Hepatocyte (in vitro differentiated cells): ENCODE measurements around the gene DEFB132. TPM values are rescaled to one million over a fixed set of nuclear protein-coding genes. Genes with fewer than 3 reads are reported as not detected.

Source experiments
- DNase-seq: peaks from one replicate; pipeline ENCODE4 v3.0.0-alpha.2; 2016; ENCODE audit warnings: low spot score
- H2AFZ ChIP-seq: fragments of 200-600 bp; sonication (generic); 2 replicates; pipeline ENCODE4 v1.6.0; 2016; ENCODE audit warnings: antibody characterized with exemption, mild to moderate bottlenecking
- H3K27ac ChIP-seq: fragments of 200-600 bp; sonication (generic); 2 replicates; pipeline ENCODE4 v1.5.1; 2016; ENCODE audit warnings: mild to moderate bottlenecking
- H3K27me3 ChIP-seq: fragments of 200-600 bp; sonication (generic); 2 replicates; pipeline ENCODE4 v1.6.1; 2016
- H3K36me3 ChIP-seq: fragments of 200-600 bp; sonication (generic); replicated peaks from 2 replicates; pipeline ENCODE4 v1.5.1; 2016; ENCODE audit warnings: low read depth; ENCODE audit not compliant: insufficient read depth
- H3K4me1 ChIP-seq: fragments of 200-600 bp; sonication (generic); 2 replicates; pipeline ENCODE4 v1.5.1; 2016; ENCODE audit warnings: mild to moderate bottlenecking, moderate library complexity; ENCODE audit not compliant: insufficient read depth
- H3K4me2 ChIP-seq: fragments of 200-600 bp; sonication (generic); 2 replicates; pipeline ENCODE4 v1.6.0; 2016
- H3K4me3 ChIP-seq: fragments of 200-600 bp; sonication (generic); 2 replicates; pipeline ENCODE4 v1.5.1; 2016; ENCODE audit warnings: mild to moderate bottlenecking
- H3K79me2 ChIP-seq: fragments of 200-600 bp; sonication (generic); 2 replicates; pipeline ENCODE4 v1.6.0; 2017; ENCODE audit warnings: mild to moderate bottlenecking
- H3K9me2 ChIP-seq: fragments of 200-600 bp; sonication (generic); replicated peaks from 2 replicates; pipeline ENCODE4 v1.6.0; 2017; ENCODE audit warnings: mild to moderate bottlenecking; ENCODE audit not compliant: insufficient read depth
- H3K9me3 ChIP-seq: fragments of 200-600 bp; sonication (generic); 2 replicates; pipeline ENCODE4 v1.5.1; 2016; ENCODE audit warnings: low read depth, mild to moderate bottlenecking
- H4K20me1 ChIP-seq: fragments of 200-600 bp; sonication (generic); 2 replicates; pipeline ENCODE4 v1.6.0; 2016; ENCODE audit warnings: mild to moderate bottlenecking; ENCODE audit not compliant: insufficient read depth, poor library complexity, severe bottlenecking
- EZH2 ChIP-seq: fragments of 200-600 bp; sonication (generic); IDR thresholded peaks from 2 replicates; pipeline ENCODE4 v1.6.1; 2016; ENCODE audit warnings: antibody characterized with exemption, mild to moderate bottlenecking, borderline replicate concordance
- EZH2phosphoT487 ChIP-seq: fragments of 200-600 bp; sonication (generic); IDR thresholded peaks from one replicate; pipeline ENCODE4 v1.6.1; 2018; ENCODE audit warnings: antibody characterized with exemption, mild to moderate bottlenecking, low read depth, moderate library complexity; ENCODE audit not compliant: unreplicated experiment, severe bottlenecking
- WGBS: methylation state at CpG from one replicate; pipeline ENCODE4 v1.1.6; 2016; ENCODE audit warnings: low lambda C conversion rate; ENCODE audit errors: missing lambda C conversion rate; 5-methylcytosine and 5-hydroxymethylcytosine counted together
- polyA plus RNA-seq: library from polyadenylated mRNA; unstranded; fragments of >200 nt; fragmentation: Nextera tagmentation; extraction: Ambion mirVana; gene quantifications from 2 replicates; pipeline ENCODE4 v1.2.1, GENCODE V29; 2016
- total RNA-seq: library from RNA; depleted of rRNA; stranded (reverse); fragments of >200 nt; gene quantifications from 2 replicates; pipeline ENCODE4 v1.2.3, GENCODE V29; 2014
- TF ChIP-seq, protein P1 (sequence below): fragments of 200-600 bp; sonication (generic); IDR thresholded peaks from 2 replicates; pipeline ENCODE4 v1.5.1; 2016; ENCODE audit warnings: antibody characterized with exemption, mild to moderate bottlenecking; ENCODE audit not compliant: poor library complexity

DEFB132 gene
- total and polyA plus RNA-seq, 2 experiments from 2014 or later: not detected

DNA sequence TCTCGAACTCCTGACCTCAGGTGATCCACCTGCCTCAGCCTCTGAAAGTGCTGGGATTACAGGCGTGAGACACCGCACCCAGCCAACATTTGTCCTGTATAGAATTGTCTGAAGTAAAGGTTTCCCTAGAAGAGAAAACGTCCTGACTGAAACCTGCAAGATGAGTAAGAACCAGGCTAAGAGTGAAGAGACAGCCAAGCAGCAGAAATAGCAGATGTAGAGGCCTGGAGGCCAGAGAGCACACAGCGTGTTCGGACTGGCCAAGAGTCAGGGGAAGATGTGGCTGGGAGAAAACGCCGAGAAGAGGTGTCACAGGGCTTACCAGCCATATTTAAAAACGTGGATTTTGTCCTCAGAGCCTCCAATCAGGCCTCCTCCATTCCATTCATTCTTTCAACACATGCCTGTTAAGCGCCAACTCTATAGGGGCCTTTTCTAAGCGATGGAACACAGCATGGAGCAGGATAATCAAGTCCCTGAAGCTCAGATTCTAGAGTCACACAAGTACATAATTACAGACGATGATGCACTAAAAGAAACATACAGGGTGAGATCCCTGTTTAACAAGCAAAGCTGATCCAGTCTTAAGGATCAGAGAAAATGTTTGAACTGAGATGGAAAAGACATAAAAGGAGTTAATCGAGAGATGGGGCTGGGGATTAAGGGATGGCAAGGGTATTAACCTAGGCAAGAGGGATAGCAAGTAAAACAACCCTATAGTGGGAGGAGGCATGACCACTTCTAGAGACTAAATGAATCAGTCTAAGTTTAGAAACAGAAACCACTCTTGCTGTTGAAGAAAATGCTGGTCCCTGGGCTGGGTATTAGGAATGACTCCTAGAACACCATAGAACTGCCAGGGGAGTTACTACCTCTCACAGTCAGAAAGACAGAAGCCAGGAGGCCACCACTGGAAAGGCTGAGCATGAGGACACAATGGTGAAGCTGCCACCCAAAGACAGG is 44.6 kb downstream of the DEFB132 start:
- no peak overlapping the region for H2AFZ ChIP-seq
- no peaks in the 10 kb centered on the region for H3K36me3 ChIP-seq
- no peaks in the 10 kb centered on the region for H3K9me2 ChIP-seq
- TF ChIP-seq EZH2phosphoT487 (no peak), EZH2 (no peak)
- TF ChIP-seq, protein P1, sequence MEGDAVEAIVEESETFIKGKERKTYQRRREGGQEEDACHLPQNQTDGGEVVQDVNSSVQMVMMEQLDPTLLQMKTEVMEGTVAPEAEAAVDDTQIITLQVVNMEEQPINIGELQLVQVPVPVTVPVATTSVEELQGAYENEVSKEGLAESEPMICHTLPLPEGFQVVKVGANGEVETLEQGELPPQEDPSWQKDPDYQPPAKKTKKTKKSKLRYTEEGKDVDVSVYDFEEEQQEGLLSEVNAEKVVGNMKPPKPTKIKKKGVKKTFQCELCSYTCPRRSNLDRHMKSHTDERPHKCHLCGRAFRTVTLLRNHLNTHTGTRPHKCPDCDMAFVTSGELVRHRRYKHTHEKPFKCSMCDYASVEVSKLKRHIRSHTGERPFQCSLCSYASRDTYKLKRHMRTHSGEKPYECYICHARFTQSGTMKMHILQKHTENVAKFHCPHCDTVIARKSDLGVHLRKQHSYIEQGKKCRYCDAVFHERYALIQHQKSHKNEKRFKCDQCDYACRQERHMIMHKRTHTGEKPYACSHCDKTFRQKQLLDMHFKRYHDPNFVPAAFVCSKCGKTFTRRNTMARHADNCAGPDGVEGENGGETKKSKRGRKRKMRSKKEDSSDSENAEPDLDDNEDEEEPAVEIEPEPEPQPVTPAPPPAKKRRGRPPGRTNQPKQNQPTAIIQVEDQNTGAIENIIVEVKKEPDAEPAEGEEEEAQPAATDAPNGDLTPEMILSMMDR: no peak
- no peaks in the 10 kb centered on the region for H3K27me3 ChIP-seq
- no peak for DNase-seq
- H3K27ac ChIP-seq: peak overlapping the region; percentile 91
- H3K4me1 ChIP-seq: peaks cover 33% of the 10 kb centered on the region
- peaks cover 27% of the 10 kb centered on the region for H4K20me1 ChIP-seq
- 69% methylated on average over 13 of the region's 13 CpGs for WGBS
- H3K4me2 ChIP-seq: peak overlapping the region; percentile 98
- H3K9me3 ChIP-seq: no peaks in the 10 kb centered on the region
- H3K79me2 ChIP-seq: peaks cover 48% of the 10 kb centered on the region
- H3K4me3 ChIP-seq: no peak overlapping the region

DNA sequence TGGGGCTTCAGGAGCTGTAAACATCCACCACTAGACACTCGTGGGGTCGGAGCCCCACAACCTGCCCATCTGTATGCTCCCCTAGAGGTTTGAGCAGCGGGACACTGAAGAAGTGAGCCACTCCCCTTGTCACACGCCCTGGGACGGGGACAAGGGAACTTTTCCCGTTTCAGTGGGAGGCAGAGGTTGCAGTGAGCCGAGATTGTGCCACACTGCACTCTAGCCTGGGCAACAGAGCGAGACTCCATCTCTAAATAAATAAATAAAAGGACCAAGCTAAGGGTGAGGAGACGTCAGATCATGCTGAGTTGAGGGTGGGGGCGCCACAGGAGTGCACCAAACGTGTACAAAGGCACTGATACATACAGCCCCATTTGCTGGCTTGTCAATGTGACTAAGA is 48.2 kb downstream of the DEFB132 start:
- no peaks in the 10 kb centered on the region for H3K27me3 ChIP-seq

DNA sequence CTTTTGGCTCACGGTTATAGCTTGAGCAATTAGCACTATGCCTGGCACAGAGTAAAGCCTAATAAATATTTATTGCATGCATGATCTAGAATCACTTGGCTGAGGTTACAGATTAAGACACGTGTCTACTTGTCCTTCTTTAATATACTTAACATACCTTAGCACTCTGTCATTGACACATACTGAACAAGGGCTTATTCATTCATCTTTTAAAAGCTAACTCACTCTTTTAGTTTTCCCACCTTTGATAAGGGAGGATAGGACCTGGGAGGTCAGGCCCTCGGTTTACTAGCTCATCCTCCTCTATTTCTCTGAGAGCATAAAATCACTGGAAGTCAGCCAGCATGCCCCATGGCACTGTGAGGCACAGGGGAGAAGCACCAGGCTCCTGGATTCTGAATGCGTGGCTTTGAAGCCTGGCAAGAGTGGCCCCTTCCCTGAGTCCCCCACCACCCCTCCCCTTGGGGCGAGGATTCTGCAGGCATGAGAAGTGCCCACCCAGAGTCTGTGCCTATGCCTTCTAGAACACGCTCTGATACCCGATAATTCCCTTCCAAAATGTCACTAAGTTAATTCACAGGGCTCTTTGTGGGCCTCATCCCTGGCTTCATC is 51.0 kb downstream of the DEFB132 start:
- no peak overlapping the region for H3K4me2 ChIP-seq
- TF ChIP-seq, protein P1: no peak
- TF ChIP-seq EZH2phosphoT487: no peak
- no peak for TF ChIP-seq EZH2
- no peaks in the 10 kb centered on the region for H3K36me3 ChIP-seq
- no peak overlapping the region for H2AFZ ChIP-seq
- no peak overlapping the region for H3K4me3 ChIP-seq
- H3K27ac ChIP-seq: peak overlapping the region; percentile 97
- no peaks in the 10 kb centered on the region for H3K9me2 ChIP-seq
- H3K79me2 ChIP-seq: peaks cover 4% of the 10 kb centered on the region
- H3K9me3 ChIP-seq: no peaks in the 10 kb centered on the region
- no peak for DNase-seq
- H4K20me1 ChIP-seq: no peaks in the 10 kb centered on the region
- H3K4me1 ChIP-seq: peaks cover 11% of the 10 kb centered on the region
- no peaks in the 10 kb centered on the region for H3K27me3 ChIP-seq
- WGBS: 62% methylated on average over 7 of the region's 7 CpGs

More for the DNA sequence above, 48.2 kb downstream of the DEFB132 start:
- peaks cover 25% of the 10 kb centered on the region for H3K4me1 ChIP-seq
- peaks cover 17% of the 10 kb centered on the region for H3K79me2 ChIP-seq
- 77% methylated on average over 11 of the region's 11 CpGs for WGBS
- no peak overlapping the region for H3K4me3 ChIP-seq
- H3K27ac ChIP-seq: no peak overlapping the region
- no peak overlapping the region for H3K4me2 ChIP-seq
- no peak for DNase-seq
- no peak for TF ChIP-seq EZH2
- TF ChIP-seq, protein P1: no peak
- no peak for TF ChIP-seq EZH2phosphoT487
- H3K36me3 ChIP-seq: no peaks in the 10 kb centered on the region
- H4K20me1 ChIP-seq: peaks cover 2% of the 10 kb centered on the region
- no peak overlapping the region for H2AFZ ChIP-seq
- no peaks in the 10 kb centered on the region for H3K9me2 ChIP-seq
- no peaks in the 10 kb centered on the region for H3K9me3 ChIP-seq
